ENCODE results near the gene TGFB1I1.
"Not testable (repeated sequence)": the region's sequence is repeated elsewhere in the genome, so short reads cannot be mapped to it uniquely, and the experiment has no call there.

TGFB1I1 gene

DNA sequence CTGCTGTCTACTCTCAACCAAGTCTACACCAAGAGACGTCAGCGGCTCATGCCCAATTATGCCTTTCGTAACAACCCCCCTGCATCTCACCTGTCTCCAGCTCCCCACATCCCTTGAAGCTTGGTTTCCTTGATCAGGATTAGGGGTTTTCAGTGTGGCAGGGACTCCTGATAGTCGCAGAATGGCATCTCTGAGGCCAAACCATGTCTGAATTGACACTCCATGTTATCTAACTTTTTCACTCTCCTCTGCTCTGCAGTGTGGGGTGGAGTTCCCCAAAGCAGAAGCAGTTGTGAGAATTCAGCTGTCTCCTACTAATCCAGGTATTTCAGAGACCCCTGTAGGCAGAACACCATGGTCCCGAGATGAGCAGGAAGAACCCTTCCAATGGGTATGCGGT lies 50.1 kb downstream of the TGFB1I1 start:
- DNase-seq, result no peak

DNA sequence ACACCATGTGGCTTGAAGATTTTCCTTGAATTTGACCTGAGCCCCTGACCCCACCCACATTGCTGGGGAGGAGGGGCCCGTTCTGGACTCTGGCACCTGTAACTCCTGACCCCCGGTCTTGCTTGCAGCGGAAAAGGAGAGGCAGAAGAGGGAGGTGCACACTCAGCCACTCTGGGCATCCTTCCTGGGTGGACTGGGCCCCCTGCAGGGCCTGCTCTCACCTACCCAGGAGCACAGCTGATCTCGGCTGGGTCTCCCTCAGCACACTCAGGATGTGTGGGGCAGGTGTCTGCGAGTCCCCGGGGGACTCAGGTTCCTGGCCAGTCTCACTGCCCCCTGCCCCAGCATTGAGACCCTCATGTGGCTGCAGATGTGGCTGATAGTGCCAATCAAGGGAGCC lies 51.8 kb downstream of the TGFB1I1 start:
- DNase-seq, result not testable (repeated sequence)

GRCh38 chr16:31525113-31525512 lies 53.2 kb downstream of the TGFB1I1 start:
- DNase-seq, result no peak

Data from NCI-H2029 (cell line).